K562 (cell line): ENCODE results near the gene SCNN1A. TPM values are rescaled to one million over a fixed set of nuclear protein-coding genes. Genes with fewer than 3 reads are reported as not detected.

Experiments
- ETV1 ChIP-seq: fragments of 450-650 bp; conservative IDR thresholded peaks from 2 replicates; pipeline ENCODE4 v1.6.1; 2016; ENCODE audit warnings: missing genetic modification characterization, control low read depth, low read depth, missing compliant biosample characterization
- FOXA3 ChIP-seq, 2 experiments: fragments of 450-650 bp in 1 of 2; sonication (generic) in 1 of 2; formaldehyde crosslinking; IDR thresholded peaks in 1 of 2; conservative IDR thresholded peaks in 1 of 2; 2 replicates each; pipeline versions ENCODE4 v1.4.0 to v1.8.0; 2020 to 2022; ENCODE audit warnings: mild to moderate bottlenecking in 2 of 2, missing genetic modification reagents in 1 of 2
- HIVEP1 ChIP-seq: fragments of 250-450 bp; sonication (Bioruptor Pico); IDR thresholded peaks from 2 replicates; pipeline ENCODE4 v1.4.0; 2020; ENCODE audit warnings: mild to moderate bottlenecking
- KDM1A ChIP-seq, 2 experiments: fragments of 450-650 bp; IDR thresholded peaks; 2 replicates each; pipeline ENCODE4 v1.6.1; 2016; ENCODE audit warnings: mild to moderate bottlenecking in 2 of 2
- POLR2B ChIP-seq: fragments of 450-650 bp; IDR thresholded peaks from 2 replicates; pipeline ENCODE4 v1.6.1; 2018; ENCODE audit warnings: low read depth; ENCODE audit not compliant: partially characterized antibody
- SAP30 ChIP-seq: fragments of 200-600 bp; sonication (generic); IDR thresholded peaks from 2 replicates; pipeline ENCODE4 v1.6.1; 2012; ENCODE audit warnings: borderline replicate concordance, low read depth, mild to moderate bottlenecking, moderate library complexity, low read length, control low read depth, inconsistent platforms; ENCODE audit not compliant: insufficient read depth, poor library complexity, severe bottlenecking
- SIN3A ChIP-seq, 2 experiments: fragments of 150-350 bp in 1 of 2; IDR thresholded peaks; 2 replicates each; pipeline ENCODE4 v1.6.1; 2011 to 2016; ENCODE audit warnings: borderline replicate concordance in 2 of 2, low read depth in 2 of 2, low read length in 2 of 2, mild to moderate bottlenecking in 2 of 2, moderate library complexity in 2 of 2; ENCODE audit not compliant: control insufficient read depth in 1 of 2
- SNRNP70 ChIP-seq: fragments of 200-400 bp; formaldehyde crosslinking; optimal IDR thresholded peaks from 2 replicates; pipeline ENCODE3; 2017; ENCODE audit warnings: low read depth, low read length
- SRSF7 ChIP-seq: fragments of 200-400 bp; formaldehyde crosslinking; optimal IDR thresholded peaks from 2 replicates; pipeline ENCODE3; 2017; ENCODE audit warnings: mild to moderate bottlenecking, low read depth, low read length
- SUPT5H ChIP-seq: fragments of 450-650 bp; IDR thresholded peaks from 2 replicates; pipeline ENCODE4 v1.6.1; 2016
- TAF9B ChIP-seq: fragments of 450-650 bp; IDR thresholded peaks from 2 replicates; pipeline ENCODE4 v1.6.1; 2018; ENCODE audit warnings: mild to moderate bottlenecking; ENCODE audit not compliant: partially characterized antibody
- polyA plus RNA-seq, 8 experiments: library from polyadenylated mRNA; depleted of rRNA in 4 of 8; stranded (reverse) in 5 of 8; unstranded in 3 of 8; fragments of >200 nt; fragmentation: Nextera tagmentation in 2 of 8; fragmentation: Illumina TruSeq in 1 of 8; extraction: Ambion mirVana in 2 of 8; extraction: Trizol in 1 of 8; gene quantifications; 2 replicates each; pipeline versions ENCODE4 v1.2.1 to v1.2.3, GENCODE V29; 2011 to 2014; ENCODE audit warnings: inconsistent platforms in 1 of 8, missing spikeins in 1 of 8
- total RNA-seq, 7 experiments: library from RNA; depleted of rRNA in 6 of 7; stranded (reverse); fragments of >200 nt in 6 of 7; fragmentation: Illumina TruSeq in 2 of 7; extraction: Trizol in 2 of 7; gene quantifications; 2 replicates each; pipeline versions ENCODE4 v1.2.1 to v1.2.3, GENCODE V29; 2011 to 2021; ENCODE audit warnings: low replicate concordance in 1 of 7
- TF ChIP-seq, protein P1 (sequence below): fragments of 250-450 bp; sonication (Bioruptor Pico); IDR thresholded peaks from 2 replicates; pipeline ENCODE4 v1.4.0; 2020
- TF ChIP-seq, protein P2 (sequence below), 2 experiments: fragments of 450-650 bp in 1 of 2; sonication (generic) in 1 of 2; formaldehyde crosslinking in 1 of 2; IDR thresholded peaks in 1 of 2; conservative IDR thresholded peaks in 1 of 2; 2 replicates each; pipeline versions ENCODE4 v1.6.1 to v1.8.1; 2016 to 2023; ENCODE audit warnings: mild to moderate bottlenecking in 2 of 2, moderate library complexity in 2 of 2, inconsistent platforms in 1 of 2, missing genetic modification reagents in 1 of 2
- TF ChIP-seq, protein P3 (sequence below): fragments of 250-450 bp; sonication (Bioruptor Pico); IDR thresholded peaks from 2 replicates; pipeline ENCODE4 v1.8.0; 2022; ENCODE audit warnings: inconsistent platforms, mild to moderate bottlenecking, moderate library complexity, borderline replicate concordance
- TF ChIP-seq, protein P4 (sequence below): fragments of 450-650 bp; IDR thresholded peaks from 2 replicates; pipeline ENCODE4 v1.6.1; 2016; ENCODE audit warnings: low read depth, mild to moderate bottlenecking, moderate library complexity

SCNN1A gene
- total and polyA plus RNA-seq, 9 of the 15 experiments (the other 6 are each of a cell fraction or from before 2014, with no cell fraction given) = 0.15 to 0.49 (median 0.32) TPM; not detected in 5

DNA sequence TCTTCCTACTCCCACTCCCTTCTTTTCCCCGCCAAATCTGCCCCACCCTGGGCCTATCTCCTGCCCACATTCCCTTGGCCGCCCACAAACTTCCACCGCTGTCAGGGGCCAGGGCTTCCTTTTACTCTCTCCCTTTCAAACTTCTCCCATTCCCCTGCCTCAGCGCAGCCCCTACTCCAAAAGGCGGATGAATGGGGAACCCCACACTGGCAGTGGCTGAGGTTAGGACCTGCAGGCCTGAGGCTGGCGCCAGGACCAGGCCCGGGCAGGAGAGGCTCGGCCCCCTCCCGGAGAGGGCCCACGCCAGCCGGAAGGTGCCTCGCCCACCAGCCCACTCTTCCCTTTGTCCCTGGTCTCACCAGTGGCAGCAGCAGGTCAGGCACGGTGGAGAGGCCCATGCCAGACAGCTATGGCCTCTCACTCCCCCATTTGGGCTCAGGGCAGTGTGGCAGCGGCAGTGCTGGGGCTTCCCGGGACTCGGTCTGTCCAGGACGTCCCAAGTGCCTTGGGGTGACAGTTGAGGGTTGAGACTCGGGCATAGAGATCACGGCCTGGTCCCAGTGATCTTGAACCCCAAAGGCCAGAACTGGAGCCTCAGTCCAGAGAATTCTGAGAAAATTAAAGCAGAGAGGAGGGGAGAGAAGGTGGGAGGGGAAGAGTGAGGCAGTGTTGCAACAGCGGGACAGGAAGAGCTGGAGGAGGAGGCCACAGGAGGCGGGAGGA, 33.8 kb downstream of the SCNN1A start, which contains the start of gene TNFRSF1A (continued):
- TF ChIP-seq KDM1A (IDR thresholded peaks at IDR 0.05) = peak; percentile 18 to 20; a peak in 2 of 4 replicates
- TF ChIP-seq, protein P1, sequence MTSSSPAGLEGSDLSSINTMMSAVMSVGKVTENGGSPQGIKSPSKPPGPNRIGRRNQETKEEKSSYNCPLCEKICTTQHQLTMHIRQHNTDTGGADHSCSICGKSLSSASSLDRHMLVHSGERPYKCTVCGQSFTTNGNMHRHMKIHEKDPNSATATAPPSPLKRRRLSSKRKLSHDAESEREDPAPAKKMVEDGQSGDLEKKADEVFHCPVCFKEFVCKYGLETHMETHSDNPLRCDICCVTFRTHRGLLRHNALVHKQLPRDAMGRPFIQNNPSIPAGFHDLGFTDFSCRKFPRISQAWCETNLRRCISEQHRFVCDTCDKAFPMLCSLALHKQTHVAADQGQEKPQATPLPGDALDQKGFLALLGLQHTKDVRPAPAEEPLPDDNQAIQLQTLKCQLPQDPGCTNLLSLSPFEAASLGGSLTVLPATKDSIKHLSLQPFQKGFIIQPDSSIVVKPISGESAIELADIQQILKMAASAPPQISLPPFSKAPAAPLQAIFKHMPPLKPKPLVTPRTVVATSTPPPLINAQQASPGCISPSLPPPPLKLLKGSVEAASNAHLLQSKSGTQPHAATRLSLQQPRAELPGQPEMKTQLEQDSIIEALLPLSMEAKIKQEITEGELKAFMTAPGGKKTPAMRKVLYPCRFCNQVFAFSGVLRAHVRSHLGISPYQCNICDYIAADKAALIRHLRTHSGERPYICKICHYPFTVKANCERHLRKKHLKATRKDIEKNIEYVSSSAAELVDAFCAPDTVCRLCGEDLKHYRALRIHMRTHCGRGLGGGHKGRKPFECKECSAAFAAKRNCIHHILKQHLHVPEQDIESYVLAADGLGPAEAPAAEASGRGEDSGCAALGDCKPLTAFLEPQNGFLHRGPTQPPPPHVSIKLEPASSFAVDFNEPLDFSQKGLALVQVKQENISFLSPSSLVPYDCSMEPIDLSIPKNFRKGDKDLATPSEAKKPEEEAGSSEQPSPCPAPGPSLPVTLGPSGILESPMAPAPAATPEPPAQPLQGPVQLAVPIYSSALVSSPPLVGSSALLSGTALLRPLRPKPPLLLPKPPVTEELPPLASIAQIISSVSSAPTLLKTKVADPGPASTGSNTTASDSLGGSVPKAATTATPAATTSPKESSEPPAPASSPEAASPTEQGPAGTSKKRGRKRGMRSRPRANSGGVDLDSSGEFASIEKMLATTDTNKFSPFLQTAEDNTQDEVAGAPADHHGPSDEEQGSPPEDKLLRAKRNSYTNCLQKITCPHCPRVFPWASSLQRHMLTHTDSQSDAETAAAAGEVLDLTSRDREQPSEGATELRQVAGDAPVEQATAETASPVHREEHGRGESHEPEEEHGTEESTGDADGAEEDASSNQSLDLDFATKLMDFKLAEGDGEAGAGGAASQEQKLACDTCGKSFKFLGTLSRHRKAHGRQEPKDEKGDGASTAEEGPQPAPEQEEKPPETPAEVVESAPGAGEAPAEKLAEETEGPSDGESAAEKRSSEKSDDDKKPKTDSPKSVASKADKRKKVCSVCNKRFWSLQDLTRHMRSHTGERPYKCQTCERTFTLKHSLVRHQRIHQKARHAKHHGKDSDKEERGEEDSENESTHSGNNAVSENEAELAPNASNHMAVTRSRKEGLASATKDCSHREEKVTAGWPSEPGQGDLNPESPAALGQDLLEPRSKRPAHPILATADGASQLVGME (CRISPR knock-in tag) = no peak
- TF ChIP-seq SIN3A (IDR thresholded peaks at IDR 0.05; ENCODE audit: borderline replicate concordance in 2 of 2, control insufficient read depth in 1 of 2, low read depth in 2 of 2, low read length in 2 of 2) = peak in 1 of 2 experiments; percentile 8; a peak in 1 of 4 replicates
- no peak for TF ChIP-seq SNRNP70
- peak; percentile 26 for TF ChIP-seq SAP30
- TF ChIP-seq, protein P2, sequence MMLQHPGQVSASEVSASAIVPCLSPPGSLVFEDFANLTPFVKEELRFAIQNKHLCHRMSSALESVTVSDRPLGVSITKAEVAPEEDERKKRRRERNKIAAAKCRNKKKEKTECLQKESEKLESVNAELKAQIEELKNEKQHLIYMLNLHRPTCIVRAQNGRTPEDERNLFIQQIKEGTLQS (IDR thresholded peaks at IDR 0.05) = peak; percentile 74
- TF ChIP-seq, protein P2 (CRISPR knock-in tag; conservative IDR thresholded peaks at IDR 0.05) = no peak
- TF ChIP-seq, protein P3, sequence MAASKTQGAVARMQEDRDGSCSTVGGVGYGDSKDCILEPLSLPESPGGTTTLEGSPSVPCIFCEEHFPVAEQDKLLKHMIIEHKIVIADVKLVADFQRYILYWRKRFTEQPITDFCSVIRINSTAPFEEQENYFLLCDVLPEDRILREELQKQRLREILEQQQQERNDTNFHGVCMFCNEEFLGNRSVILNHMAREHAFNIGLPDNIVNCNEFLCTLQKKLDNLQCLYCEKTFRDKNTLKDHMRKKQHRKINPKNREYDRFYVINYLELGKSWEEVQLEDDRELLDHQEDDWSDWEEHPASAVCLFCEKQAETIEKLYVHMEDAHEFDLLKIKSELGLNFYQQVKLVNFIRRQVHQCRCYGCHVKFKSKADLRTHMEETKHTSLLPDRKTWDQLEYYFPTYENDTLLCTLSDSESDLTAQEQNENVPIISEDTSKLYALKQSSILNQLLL (CRISPR knock-in tag) = no peak
- TF ChIP-seq, protein P4, sequence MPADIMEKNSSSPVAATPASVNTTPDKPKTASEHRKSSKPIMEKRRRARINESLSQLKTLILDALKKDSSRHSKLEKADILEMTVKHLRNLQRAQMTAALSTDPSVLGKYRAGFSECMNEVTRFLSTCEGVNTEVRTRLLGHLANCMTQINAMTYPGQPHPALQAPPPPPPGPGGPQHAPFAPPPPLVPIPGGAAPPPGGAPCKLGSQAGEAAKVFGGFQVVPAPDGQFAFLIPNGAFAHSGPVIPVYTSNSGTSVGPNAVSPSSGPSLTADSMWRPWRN = no peak
- TF ChIP-seq TAF9B = peak; percentile 64
- TF ChIP-seq POLR2B = peak; percentile 56
- no peak for TF ChIP-seq HIVEP1 (CRISPR knock-in tag)
- peak; percentile 77 for TF ChIP-seq SUPT5H
- peak; percentile 81 for TF ChIP-seq ETV1 (tag)
- no peak for TF ChIP-seq FOXA3 (CRISPR knock-in tag; conservative IDR thresholded peaks at IDR 0.05 in 1 of 2, IDR thresholded peaks at IDR 0.05 in 1 of 2)
- TF ChIP-seq SRSF7 = no peak
